Skeletal muscle cell (primary cell): Measurements from ENCODE around the gene SLC17A7.

Experiments
- DNase-seq: peaks from one replicate; pipeline ENCODE4 v3.0.0-alpha.2; 2010; ENCODE audit warnings: low read depth
- H3K4me3 ChIP-seq: 2 replicates; pipeline ENCODE4 v1.5.1; 2011; ENCODE audit warnings: low read depth, mild to moderate bottlenecking, control low read depth, low read length, moderate library complexity

Gene SLC17A7

GRCh38 chr19:49431330-49431749 is 10.0 kb downstream of the SLC17A7 start:
- no peak overlapping the region for H3K4me3 ChIP-seq
- no peak for DNase-seq

- DNase-seq, result no peak
- H3K4me3 ChIP-seq, result no peak overlapping the region
Measured at GRCh38 chr19:49430678-49431329, 10.5 kb downstream of the SLC17A7 start.

DNA sequence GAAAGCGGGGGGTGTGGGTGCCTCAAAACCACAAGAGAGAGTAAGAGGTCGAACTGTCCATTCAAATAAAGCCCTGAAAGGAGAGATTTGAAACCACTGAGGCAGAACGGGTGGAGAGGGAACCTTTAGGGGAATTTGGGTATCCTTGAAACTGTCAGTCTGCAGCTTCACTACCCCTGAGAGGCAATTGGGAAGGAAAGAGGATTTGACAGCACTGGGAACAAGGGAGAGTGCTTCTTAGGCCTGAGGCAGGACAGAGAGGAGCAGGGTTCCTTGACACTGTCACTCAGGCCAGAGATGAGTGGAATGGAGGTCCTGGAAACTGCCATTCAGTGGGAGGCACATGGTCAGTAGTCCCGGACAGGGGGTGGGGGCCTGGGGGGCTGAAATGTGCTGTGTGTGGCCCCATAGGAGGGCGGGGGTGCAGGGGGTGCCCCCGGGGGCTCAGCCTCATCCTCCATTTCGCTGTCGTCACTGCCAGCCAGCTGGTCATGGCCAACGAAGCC is 11.1 kb downstream of the SLC17A7 start:
- no peak overlapping the region for H3K4me3 ChIP-seq

GRCh38 chr19:49428547-49429451 is 12.5 kb downstream of the SLC17A7 start:
- no peak for DNase-seq
- H3K4me3 ChIP-seq, result no peak overlapping the region

More for the DNA sequence above, 11.1 kb downstream of the SLC17A7 start:
- no peak for DNase-seq

DNA sequence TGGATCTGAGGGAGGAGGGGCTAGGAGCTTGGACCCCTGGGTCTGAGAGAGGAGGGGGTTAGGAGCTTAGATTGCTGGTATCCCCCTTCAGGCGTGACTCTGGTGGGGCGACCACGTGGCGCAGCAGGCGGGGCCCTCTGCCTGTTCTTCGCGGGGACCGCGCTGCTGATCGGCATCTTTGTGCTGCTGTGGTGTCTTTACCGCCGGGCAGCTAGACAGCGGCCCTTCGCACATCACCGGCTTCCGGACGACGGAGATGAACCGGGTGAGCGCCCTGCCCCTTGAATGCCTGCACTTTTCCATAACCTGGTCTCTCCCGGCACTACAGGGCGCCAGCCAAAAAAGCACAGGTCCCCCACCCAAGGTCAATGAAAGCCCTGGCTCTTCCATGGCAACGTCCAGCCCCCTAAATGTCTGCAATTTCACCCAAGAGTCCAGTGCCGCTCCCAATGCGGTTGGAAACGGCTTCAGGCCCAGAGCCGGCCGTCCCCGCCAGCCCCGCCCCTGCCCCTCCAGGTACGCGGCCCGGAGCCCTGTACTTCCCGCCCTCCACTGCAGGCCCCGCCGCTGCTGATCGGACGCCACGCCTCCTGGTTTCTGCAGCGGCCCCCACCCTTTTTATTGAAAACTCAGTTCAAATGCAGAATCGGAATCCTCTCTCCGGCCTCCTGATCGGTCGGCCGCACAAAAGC is 13.3 kb downstream of the SLC17A7 start:
- H3K4me3 ChIP-seq, result no peak overlapping the region
- DNase-seq, result no peak

- no peak overlapping the region for H3K4me3 ChIP-seq
- no peak for DNase-seq
Measured at GRCh38 chr19:49427339-49427738, 14.0 kb downstream of the SLC17A7 start.

- no peak overlapping the region for H3K4me3 ChIP-seq
- DNase-seq, result no peak
Measured at GRCh38 chr19:49425922-49426592, 15.3 kb downstream of the SLC17A7 start.

DNA sequence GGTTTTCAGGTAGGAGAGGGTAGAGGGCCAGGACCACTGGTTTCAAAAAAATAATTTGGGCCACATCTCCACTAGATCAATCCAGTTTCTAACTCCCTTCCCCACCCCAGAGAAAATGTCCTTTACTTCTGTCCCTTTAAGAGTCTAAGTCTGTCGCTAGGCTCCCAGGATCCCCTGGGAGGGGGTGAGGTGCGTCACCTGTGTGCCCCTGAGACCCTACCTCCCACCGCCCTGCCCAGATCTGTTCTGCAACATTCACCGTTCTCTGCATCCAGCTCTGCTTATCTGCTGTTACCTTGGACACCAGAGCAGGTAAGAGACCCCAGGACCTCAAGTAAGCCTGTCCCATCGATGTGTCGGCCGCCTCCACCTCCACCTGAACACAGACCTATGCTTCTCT is 16.1 kb downstream of the SLC17A7 start, which contains the start of gene GFY:
Gene GFY (plus strand): TSS at position 211 of the 400 bp plus-strand sequence. CDS start 1,043 bp downstream, outside the sequence.
- no peak within 1 kb of the TSS for H3K4me3 ChIP-seq
- DNase-seq, result no peak

DNA sequence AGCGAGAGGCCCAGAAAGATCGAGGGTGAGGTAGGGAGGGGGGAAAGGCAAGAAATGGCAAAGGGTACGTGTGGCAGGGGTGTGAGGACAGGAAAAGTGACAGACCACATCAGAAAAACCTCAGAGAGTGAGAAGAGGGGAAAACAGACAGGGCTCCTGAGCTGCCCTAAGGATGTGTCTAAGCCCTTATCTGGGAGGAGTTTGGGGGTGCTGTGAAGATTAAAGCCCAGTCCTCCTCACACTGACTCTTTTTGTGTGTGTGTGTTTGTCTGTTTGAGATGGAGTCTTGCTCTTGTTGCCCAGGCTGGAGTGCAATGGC is 17.4 kb downstream of the SLC17A7 start:
- DNase-seq, result no peak
- H3K4me3 ChIP-seq, result no peak overlapping the region

DNA sequence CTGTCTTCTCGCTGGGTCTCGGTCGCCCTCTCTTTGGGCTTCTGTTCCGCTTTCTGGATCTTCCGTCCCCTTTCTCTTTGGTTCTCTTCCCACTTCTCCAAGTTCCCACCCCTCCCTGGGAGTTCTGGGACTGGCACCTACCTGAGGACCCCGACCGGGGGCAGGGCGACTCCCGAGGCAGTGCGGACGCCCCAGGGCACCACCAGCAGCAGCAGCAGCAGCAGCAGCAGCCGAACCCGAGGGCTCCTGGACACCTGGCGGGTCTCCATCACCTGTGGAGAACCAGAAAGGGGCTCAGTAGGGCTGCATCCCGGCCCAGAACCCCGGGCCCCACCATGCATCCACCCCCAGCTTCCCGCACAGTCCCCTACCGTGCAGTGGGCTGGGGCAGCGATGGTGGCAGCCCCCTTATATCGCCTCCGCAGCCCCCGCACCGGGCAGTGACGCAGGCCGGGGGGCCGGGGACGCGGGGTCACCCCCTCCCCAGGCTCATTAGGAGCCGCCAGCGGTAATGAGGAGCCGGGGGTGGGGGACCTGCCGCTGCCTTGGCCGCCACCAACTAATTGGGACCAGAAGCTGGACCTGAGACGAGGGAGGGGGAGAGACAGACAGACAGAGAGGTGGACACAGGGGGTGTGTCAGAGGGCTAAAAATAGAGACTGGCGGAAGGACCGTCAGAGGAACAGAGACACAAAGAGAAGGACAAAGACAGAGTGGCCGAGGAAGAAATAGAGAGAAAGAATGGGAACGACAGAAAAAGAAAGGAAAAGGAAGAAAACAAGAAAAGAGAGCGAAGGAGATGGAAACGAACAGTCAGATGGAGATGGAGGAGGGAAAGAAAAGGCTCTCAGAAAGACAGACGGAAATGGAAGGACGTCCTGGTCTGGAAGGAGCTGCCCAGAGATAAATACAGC is 18.0 kb downstream of the SLC17A7 start, which contains the start of gene PTH2:
Gene PTH2 (minus strand): TSS at position 371 of the 914 bp plus-strand sequence. CDS start 102 bp downstream, at position 269.
- H3K4me3 ChIP-seq, result no peak within 1 kb of the TSS
- DNase-seq, result no peak

DNA sequence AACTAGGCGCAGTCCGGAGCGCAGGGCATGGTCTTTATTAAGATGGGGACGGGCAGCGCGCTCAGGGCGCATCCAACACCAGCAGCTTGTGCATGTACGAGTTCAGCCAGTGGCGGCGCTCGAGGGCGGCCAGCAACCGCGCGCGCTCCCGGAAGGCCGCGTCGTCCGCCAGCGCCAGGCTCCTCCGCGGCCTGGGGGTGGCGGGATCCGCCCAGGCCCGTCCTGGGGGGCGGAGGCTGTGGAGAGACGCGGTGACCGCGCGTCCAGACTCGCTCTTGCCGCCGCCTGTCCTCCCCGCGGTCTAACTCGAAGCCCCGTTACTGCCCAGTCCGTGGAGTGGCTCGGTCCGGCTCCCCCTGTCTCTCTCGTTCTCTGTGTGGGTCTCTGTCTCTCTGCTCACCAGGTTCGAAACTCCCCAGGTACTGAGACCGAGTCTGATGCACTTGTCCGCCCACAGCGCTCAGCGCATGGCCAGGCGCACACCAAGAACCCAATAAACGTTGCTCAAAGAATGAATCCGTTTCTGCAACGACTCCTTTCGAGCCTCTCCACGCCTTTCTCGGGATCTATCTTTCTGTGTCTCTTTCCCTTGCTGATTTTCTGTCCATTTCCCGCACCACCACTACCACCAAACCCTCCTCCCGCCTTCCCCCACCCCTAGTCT is 18.8 kb downstream of the SLC17A7 start:
- no peak for DNase-seq

DNA sequence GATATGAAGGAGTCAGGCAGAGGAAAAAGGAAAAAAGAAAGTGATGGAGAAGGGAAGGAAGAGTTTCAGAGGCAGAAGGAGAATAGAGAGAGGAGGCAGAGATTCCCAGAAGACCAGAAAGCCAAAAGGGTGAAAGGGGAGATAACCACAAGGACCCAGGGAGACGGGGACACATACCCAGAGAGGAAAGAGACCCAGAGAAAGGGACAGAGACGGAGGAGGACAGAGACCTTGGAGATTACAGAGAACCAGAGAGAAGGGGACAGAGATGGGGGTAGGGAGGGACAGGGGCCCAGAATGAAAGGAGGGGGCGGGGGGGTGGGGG is 19.5 kb downstream of the SLC17A7 start:
- DNase-seq, result no peak
- no peak overlapping the region for H3K4me3 ChIP-seq

More for the DNA sequence above, 18.8 kb downstream of the SLC17A7 start:
- H3K4me3 ChIP-seq, result no peak overlapping the region

DNA sequence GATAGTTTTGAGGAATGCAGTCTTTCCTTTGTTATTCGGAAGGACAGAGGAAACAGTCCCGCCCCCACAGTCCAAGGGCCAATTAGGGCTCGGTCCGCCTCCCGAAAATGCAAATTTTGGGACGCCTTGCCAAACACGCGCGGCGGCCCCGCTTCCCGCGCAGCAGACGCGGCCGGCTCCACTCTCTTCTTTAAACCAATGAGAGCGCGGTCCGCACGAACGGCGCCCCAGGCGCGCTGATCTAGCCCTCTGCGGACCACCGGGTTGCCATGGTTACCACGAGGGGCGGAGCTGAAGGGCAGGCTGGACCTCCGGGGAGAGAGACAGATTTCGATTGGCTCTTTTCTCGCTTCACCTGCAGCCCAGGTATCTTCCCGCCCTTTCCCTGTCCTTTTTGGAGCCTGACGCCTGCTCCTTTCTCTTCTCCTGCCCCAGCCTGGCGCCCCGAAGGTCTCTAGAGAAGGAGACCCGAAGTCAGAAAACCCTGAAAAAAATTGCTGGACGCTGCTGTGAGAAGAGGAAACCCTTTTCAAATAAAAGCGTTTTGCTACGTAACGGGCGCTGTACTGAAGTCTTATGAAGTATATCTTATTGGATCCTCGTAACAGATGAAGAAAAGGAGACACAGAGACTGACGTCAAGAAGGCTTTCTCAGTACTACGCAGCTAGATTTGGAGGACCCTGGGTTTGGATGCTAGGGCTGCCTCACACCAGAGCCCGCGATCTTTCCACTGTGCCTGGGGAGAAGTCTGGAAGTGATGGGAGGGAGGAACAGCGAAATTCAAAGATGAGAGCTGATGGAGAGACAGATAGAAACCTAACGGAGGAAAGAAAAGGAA is 20.1 kb downstream of the SLC17A7 start:
- no peak for DNase-seq
- peak overlapping the region; percentile 11 for H3K4me3 ChIP-seq

DNA sequence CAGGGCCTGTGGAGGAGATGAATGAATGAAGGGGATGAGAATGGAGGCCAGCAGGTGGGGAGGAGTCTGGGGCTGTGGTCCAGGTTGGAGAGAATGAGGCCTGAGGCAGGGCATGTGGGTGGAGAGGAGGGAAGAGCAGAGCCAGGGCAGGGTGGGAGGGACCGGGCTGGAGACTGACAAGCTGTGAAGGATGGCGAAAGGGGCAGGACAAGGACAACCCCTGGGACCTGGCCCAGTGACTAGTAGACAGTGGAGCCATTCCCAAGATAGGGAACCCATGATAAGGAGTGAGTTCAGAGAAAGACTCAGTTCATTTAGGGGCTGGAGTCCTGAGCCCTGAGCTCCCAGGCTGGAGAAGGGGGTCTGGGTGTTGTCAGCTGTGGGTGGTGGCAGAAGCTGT is 21.1 kb downstream of the SLC17A7 start:
- H3K4me3 ChIP-seq, result no peak overlapping the region
- DNase-seq, result no peak

GRCh38 chr19:49419173-49419572 is 22.2 kb downstream of the SLC17A7 start:
- no peak for DNase-seq
- H3K4me3 ChIP-seq, result no peak overlapping the region

GRCh38 chr19:49418511-49418910 is 22.8 kb downstream of the SLC17A7 start:
- DNase-seq, result no peak
- H3K4me3 ChIP-seq, result no peak overlapping the region

GRCh38 chr19:49417088-49417487 is 24.2 kb downstream of the SLC17A7 start:
- DNase-seq, result no peak
- no peak overlapping the region for H3K4me3 ChIP-seq
